ENCODE results near the gene ST3GAL3.

The ST3GAL3 gene

GRCh38 chr1:43847290-43847689 lies 140.0 kb downstream of the ST3GAL3 start:
- no peak for DNase-seq (ENCODE audit: low spot score)
- in situ Hi-C loops (cut with MboI; ENCODE audit: low pct_unique_long_range_greater_than_20kb, low sequenced_read_pairs, unreplicated experiment): no loop called here

GRCh38 chr1:43847882-43848281 lies 140.5 kb downstream of the ST3GAL3 start:
- TF ChIP-seq, protein P1, sequence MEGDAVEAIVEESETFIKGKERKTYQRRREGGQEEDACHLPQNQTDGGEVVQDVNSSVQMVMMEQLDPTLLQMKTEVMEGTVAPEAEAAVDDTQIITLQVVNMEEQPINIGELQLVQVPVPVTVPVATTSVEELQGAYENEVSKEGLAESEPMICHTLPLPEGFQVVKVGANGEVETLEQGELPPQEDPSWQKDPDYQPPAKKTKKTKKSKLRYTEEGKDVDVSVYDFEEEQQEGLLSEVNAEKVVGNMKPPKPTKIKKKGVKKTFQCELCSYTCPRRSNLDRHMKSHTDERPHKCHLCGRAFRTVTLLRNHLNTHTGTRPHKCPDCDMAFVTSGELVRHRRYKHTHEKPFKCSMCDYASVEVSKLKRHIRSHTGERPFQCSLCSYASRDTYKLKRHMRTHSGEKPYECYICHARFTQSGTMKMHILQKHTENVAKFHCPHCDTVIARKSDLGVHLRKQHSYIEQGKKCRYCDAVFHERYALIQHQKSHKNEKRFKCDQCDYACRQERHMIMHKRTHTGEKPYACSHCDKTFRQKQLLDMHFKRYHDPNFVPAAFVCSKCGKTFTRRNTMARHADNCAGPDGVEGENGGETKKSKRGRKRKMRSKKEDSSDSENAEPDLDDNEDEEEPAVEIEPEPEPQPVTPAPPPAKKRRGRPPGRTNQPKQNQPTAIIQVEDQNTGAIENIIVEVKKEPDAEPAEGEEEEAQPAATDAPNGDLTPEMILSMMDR (IDR thresholded peaks at IDR 0.05; ENCODE audit: extremely low read depth, insufficient read depth, missing control alignments): no peak
- in situ Hi-C loops (cut with MboI; ENCODE audit: low pct_unique_long_range_greater_than_20kb, low sequenced_read_pairs, unreplicated experiment): no loop called here
- DNase-seq (ENCODE audit: low spot score): no peak

More at GRCh38 chr1:43847290-43847689, 140.0 kb downstream of the ST3GAL3 start:
- TF ChIP-seq, protein P1 (IDR thresholded peaks at IDR 0.05; ENCODE audit: extremely low read depth, insufficient read depth, missing control alignments): no peak

GRCh38 chr1:43849670-43850069 lies 142.3 kb downstream of the ST3GAL3 start:
- TF ChIP-seq, protein P1 (IDR thresholded peaks at IDR 0.05; ENCODE audit: extremely low read depth, insufficient read depth, missing control alignments): no peak
- in situ Hi-C loops (cut with MboI; ENCODE audit: low pct_unique_long_range_greater_than_20kb, low sequenced_read_pairs, unreplicated experiment): no loop called here
- no peak for DNase-seq (ENCODE audit: low spot score)

GRCh38 chr1:43850591-43851233 lies 143.4 kb downstream of the ST3GAL3 start:
- TF ChIP-seq, protein P1 (IDR thresholded peaks at IDR 0.05; ENCODE audit: extremely low read depth, insufficient read depth, missing control alignments): no peak
- in situ Hi-C loops (cut with MboI; ENCODE audit: low pct_unique_long_range_greater_than_20kb, low sequenced_read_pairs, unreplicated experiment): no loop called here
- DNase-seq (ENCODE audit: low spot score): no peak

GRCh38 chr1:43851561-43852338 lies 144.4 kb downstream of the ST3GAL3 start:
- in situ Hi-C loops (cut with MboI; ENCODE audit: low pct_unique_long_range_greater_than_20kb, low sequenced_read_pairs, unreplicated experiment): no loop called here
- DNase-seq (ENCODE audit: low spot score): no peak
- TF ChIP-seq, protein P1 (IDR thresholded peaks at IDR 0.05; ENCODE audit: extremely low read depth, insufficient read depth, missing control alignments): no peak

GRCh38 chr1:43853161-43853921 lies 146.0 kb downstream of the ST3GAL3 start:
- peak; percentile 62 for DNase-seq (ENCODE audit: low spot score)
- in situ Hi-C loops (cut with MboI; ENCODE audit: low pct_unique_long_range_greater_than_20kb, low sequenced_read_pairs, unreplicated experiment): no loop called here
- TF ChIP-seq, protein P1 (IDR thresholded peaks at IDR 0.05; ENCODE audit: extremely low read depth, insufficient read depth, missing control alignments): no peak
